ENCODE results near the gene KIF12.
"Not testable (repeated sequence)": the region's sequence is repeated elsewhere in the genome, so short reads cannot be mapped to it uniquely, and the experiment has no call there.

Gene KIF12

DNA sequence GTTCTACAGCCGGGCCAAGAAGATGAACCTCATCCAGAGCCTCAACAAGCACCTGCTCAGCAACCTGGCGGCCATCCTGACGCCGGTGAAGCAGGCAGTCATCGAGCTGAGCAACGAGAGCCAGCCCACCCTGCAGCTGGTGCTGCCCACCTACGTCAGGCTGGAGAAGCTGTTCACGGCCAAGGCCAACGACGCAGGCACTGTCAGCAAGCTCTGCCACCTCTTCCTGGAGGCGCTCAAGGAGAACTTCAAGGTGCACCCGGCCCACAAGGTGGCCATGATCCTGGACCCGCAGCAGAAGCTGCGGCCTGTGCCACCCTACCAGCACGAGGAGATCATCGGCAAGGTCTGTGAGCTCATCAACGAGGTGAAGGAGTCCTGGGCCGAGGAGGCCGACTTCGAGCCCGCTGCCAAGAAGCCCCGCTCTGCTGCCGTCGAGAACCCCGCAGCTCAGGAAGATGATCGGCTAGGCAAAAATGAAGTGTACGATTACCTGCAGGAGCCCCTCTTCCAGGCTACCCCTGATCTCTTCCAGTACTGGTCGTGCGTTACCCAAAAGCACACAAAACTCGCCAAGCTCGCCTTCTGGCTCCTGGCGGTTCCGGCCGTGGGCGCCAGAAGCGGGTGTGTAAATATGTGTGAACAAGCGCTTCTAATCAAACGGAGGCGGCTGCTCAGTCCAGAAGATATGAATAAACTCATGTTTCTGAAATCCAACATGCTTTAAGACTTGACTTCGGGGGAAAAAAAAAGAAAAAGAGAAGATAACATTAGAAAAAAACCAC lies 49.5 kb downstream of the KIF12 start:
- DNase-seq = no peak

DNA sequence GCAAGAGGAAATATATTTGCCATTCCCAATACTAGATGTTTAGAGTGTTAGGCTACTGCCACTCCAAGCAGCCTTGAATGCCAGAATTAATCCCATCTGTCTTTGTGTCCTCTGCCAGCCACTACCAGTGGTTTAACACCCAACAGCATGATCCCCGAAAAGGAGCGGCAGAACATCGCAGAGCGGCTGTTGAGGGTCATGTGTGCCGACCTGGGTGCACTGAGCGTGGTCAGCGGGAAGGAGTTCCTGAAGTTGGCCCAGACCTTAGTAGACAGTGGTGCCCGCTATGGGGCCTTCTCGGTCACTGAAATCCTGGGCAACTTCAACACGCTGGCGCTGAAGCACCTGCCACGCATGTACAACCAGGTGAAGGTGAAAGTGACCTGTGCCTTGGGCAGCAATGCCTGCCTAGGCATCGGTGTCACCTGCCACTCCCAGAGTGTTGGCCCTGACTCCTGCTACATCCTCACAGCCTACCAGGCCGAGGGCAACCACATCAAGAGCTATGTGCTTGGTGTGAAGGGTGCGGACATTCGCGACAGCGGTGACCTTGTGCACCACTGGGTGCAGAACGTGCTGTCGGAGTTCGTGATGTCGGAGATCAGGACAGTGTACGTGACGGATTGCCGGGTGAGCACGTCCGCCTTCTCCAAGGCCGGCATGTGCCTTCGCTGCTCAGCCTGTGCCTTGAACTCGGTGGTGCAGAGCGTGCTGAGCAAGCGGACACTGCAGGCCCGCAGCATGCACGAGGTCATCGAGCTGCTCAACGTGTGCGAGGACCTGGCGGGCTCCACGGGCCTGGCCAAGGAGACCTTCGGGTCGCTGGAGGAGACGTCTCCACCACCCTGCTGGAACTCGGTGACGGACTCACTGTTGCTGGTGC lies 50.3 kb downstream of the KIF12 start:
- DNase-seq = no peak

DNA sequence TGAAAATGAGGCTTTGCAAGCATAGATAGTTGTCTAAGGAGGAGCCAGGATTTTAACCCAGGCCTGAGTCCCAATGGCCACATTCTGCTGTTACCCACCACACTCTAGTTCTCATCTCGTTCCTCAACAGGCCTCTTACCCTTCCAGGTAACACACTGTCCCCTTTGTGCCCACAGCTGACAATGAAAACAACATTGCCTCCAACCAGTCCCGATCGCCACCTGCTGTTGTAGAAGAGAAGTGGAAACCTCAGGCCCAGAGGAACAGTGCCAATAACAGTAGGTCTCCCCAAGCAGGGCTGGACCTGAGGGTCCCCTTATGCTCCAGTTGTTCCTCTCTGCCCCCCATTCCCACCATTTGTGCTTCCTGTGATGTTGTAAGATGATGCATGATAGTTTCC lies 51.4 kb downstream of the KIF12 start:
- no peak for DNase-seq

DNA sequence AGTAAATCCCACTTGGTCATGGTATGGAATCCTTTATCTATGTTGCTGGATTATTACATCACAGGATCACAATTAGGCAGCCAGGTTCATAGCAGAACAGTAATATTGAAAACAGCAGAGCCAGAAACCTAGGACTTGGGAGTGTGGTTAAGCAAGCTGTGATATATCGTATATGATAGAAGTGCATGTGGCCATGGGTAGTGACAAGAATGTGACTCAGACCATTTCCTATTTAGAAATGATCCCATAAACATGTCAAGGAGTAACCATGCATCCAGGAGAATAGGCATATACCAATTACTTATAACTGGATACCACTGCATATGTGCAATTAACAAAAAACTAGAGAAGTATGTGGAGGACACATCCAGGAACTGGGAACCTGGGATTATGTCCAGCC lies 52.2 kb downstream of the KIF12 start:
- DNase-seq = no peak

DNA sequence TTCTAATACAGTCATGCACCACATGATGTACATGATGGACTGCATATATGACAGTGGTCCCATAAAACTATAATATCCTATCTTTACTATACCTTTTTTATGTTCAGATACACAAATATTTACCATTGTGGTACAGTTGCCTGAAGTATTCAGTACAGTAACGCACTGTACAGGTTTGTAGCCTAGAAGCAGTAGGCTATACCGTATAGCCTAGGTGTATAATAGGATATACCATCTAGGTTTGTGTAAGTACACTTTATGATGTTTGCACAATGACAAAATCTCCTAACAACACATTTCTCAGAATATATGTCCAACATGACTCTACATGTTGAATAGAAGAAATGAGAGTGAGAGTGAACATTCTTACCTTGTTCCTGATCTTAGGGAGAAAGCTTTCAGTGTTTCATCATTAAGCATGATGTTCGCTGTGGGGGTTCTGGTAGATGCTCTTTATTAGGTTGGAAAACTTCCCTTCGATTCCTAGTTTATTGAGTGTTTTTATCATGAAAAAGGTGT lies 52.8 kb downstream of the KIF12 start:
- DNase-seq = no peak

DNA sequence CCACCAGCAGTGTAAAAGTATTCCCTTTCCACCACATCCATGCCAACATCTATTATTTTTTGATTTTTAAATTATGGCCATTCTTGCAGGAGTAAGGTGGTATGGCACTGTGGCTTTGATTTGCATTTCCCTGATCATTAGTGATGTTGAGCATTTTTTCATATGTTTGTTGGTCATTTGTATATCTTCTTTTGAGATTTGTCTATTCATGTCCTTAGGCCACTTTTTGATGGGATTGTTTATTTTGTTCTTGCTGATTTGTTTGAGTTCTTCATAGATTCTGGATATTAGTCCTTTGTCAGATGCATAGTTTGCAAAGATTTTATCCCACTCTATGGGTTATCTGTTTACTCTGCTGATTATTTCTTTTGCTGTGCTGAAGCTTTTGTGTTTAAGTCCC lies 55.4 kb downstream of the KIF12 start:
- DNase-seq = not testable (repeated sequence)
